Peyer's patch (tissue), 4 donors: ENCODE measurements around the gene BAIAP2. TPM values are rescaled to one million over a fixed set of nuclear protein-coding genes. Genes with fewer than 3 reads are reported as not detected.

Experiments used
- DNase-seq, 3 donors: peaks; one replicate each; pipeline ENCODE4 v3.0.0-alpha.2; 2017 to 2019
- H3K27ac ChIP-seq, 4 donors: fragments of 200-600 bp; sonication (generic); one replicate each; pipeline ENCODE4 v1.5.1; 2016 to 2019
- H3K27me3 ChIP-seq, 2 donors: fragments of 200-600 bp; sonication (generic); one replicate each; pipeline ENCODE4 v1.5.1; 2019
- H3K36me3 ChIP-seq, 3 donors: fragments of 200-600 bp; sonication (generic); one replicate each; pipeline ENCODE4 v1.5.1; 2016 to 2019
- H3K4me1 ChIP-seq, 4 donors: fragments of 200-600 bp; sonication (generic); one replicate each; pipeline ENCODE4 v1.5.1; 2016 to 2019
- H3K4me3 ChIP-seq, 4 donors: fragments of 200-600 bp; sonication (generic); 1 replicate in 3 of 4; 2 replicates in 1 of 4; pipeline ENCODE4 v1.5.1; 2016 to 2019; ENCODE audit warnings: mild to moderate bottlenecking in 1 of 4
- H3K9me3 ChIP-seq, 4 donors: fragments of 200-600 bp; sonication (generic); one replicate each; pipeline ENCODE4 v1.5.1; 2016 to 2019; ENCODE audit warnings: mild to moderate bottlenecking in 1 of 4
- POLR2A ChIP-seq, 2 donors: fragments of 450-650 bp; IDR thresholded peaks; one replicate each; pipeline ENCODE4 v1.5.1; 2017; ENCODE audit warnings: antibody characterized with exemption in 2 of 2, mild to moderate bottlenecking in 2 of 2, moderate library complexity in 2 of 2
- total RNA-seq, 4 donors: library from RNA; depleted of rRNA; stranded (reverse); fragments of >200 nt; gene quantifications; one replicate each; pipeline ENCODE4 v1.1.0, GENCODE V29; 2016
- TF ChIP-seq, protein P1 (sequence below), 6 experiments: fragments of 450-650 bp in 4 of 6; fragments of 200-600 bp in 2 of 6; sonication (generic) in 1 of 6; IDR thresholded peaks; one replicate each; pipeline ENCODE4 v1.5.1; 2017 to 2019; ENCODE audit warnings: antibody characterized with exemption in 6 of 6, mild to moderate bottlenecking in 3 of 6, moderate library complexity in 1 of 6

Gene BAIAP2
- total RNA-seq, 4 donors from 2014 or later, result 10.2 to 61.9 (median 17.6) TPM

DNA sequence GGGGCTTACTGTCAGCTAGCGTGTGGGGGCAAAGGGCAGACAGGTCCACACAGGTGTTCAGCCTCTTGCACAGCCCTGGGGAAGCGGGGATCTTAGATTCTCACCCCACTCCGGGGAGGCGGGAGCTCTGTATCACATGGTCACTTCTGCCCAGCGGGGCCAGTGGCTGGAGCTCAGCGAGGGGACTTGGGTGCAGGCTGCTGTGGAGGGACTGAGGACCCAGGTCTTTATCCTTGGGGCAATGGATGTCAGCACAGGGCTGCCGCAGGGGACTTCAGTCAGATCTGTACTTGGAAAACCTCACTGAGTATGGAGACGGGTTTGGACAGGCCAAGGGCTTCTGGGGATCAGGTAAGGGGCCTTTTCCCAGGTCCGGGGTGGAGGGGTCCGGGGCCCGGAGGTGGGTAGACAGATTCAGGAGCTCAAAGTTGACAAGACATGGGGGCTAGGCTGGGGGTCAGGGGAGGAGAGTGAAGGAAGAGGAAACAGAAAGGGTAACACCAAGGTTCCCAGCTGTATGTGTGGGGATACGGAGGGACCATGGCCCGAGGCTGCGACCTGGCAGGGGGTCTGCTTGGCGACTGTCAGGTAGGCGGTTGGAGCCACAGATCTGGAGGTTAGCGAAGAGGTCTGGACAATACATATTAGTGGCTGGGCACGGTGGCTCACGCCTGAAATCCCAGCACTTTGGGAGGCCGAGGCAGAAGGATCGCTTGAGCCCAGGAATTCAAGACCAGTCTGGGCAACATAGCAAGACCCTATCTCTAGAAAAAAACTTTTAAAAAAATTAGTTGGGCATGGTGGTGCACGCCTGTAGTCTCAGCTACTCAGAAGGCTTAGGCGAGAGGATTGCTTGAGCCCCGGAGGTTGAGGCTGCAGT is 15.1 kb upstream of the BAIAP2 start:
- H3K9me3 ChIP-seq, result no peaks in the 10 kb centered on the region
- H3K36me3 ChIP-seq, result no peaks in the 10 kb centered on the region
- TF ChIP-seq POLR2A (IDR thresholded peaks at IDR 0.05), result no peak
- TF ChIP-seq, protein P1, sequence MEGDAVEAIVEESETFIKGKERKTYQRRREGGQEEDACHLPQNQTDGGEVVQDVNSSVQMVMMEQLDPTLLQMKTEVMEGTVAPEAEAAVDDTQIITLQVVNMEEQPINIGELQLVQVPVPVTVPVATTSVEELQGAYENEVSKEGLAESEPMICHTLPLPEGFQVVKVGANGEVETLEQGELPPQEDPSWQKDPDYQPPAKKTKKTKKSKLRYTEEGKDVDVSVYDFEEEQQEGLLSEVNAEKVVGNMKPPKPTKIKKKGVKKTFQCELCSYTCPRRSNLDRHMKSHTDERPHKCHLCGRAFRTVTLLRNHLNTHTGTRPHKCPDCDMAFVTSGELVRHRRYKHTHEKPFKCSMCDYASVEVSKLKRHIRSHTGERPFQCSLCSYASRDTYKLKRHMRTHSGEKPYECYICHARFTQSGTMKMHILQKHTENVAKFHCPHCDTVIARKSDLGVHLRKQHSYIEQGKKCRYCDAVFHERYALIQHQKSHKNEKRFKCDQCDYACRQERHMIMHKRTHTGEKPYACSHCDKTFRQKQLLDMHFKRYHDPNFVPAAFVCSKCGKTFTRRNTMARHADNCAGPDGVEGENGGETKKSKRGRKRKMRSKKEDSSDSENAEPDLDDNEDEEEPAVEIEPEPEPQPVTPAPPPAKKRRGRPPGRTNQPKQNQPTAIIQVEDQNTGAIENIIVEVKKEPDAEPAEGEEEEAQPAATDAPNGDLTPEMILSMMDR (IDR thresholded peaks at IDR 0.05), result no peak
- DNase-seq, result peak in 1 of 3 donors; percentile 46
- H3K27ac ChIP-seq, result peak overlapping the region in 1 of 4 donors; percentile 84
- no peak overlapping the region for H3K4me3 ChIP-seq
- no peaks in the 10 kb centered on the region for H3K27me3 ChIP-seq
- peaks cover 0 to 32% (median 4%) of the 10 kb centered on the region in 4 donors for H3K4me1 ChIP-seq

GRCh38 chr17:81020443-81020766 is 14.5 kb upstream of the BAIAP2 start:
- H3K9me3 ChIP-seq, result no peaks in the 10 kb centered on the region
- H3K27me3 ChIP-seq, result no peaks in the 10 kb centered on the region
- no peak overlapping the region for H3K4me3 ChIP-seq
- TF ChIP-seq, protein P1 (IDR thresholded peaks at IDR 0.05), result no peak
- TF ChIP-seq POLR2A (IDR thresholded peaks at IDR 0.05), result no peak
- H3K4me1 ChIP-seq, result peaks cover 0 to 32% (median 4%) of the 10 kb centered on the region in 4 donors
- no peak for DNase-seq
- peak overlapping the region in 1 of 4 donors; percentile 62 for H3K27ac ChIP-seq
- no peaks in the 10 kb centered on the region for H3K36me3 ChIP-seq

GRCh38 chr17:81020767-81021497 is 14.0 kb upstream of the BAIAP2 start:
- peak overlapping the region in 2 of 4 donors; percentile 10 to 62 for H3K27ac ChIP-seq
- no peaks in the 10 kb centered on the region for H3K9me3 ChIP-seq
- no peak overlapping the region for H3K4me3 ChIP-seq
- peak in 1 of 3 donors; percentile 67 for DNase-seq
- no peaks in the 10 kb centered on the region for H3K27me3 ChIP-seq
- peaks cover 0 to 32% (median 4%) of the 10 kb centered on the region in 4 donors for H3K4me1 ChIP-seq
- TF ChIP-seq POLR2A (IDR thresholded peaks at IDR 0.05), result no peak
- TF ChIP-seq, protein P1 (IDR thresholded peaks at IDR 0.05), result no peak
- H3K36me3 ChIP-seq, result no peaks in the 10 kb centered on the region

GRCh38 chr17:81021531-81022343 is 13.2 kb upstream of the BAIAP2 start:
- H3K9me3 ChIP-seq, result no peaks in the 10 kb centered on the region
- H3K36me3 ChIP-seq, result no peaks in the 10 kb centered on the region
- peak overlapping the region in 2 of 4 donors; percentile 10 to 62 for H3K27ac ChIP-seq
- H3K4me3 ChIP-seq, result no peak overlapping the region
- H3K4me1 ChIP-seq, result peaks cover 0 to 32% (median 4%) of the 10 kb centered on the region in 4 donors
- TF ChIP-seq, protein P1 (IDR thresholded peaks at IDR 0.05), result no peak
- TF ChIP-seq POLR2A (IDR thresholded peaks at IDR 0.05), result no peak
- no peaks in the 10 kb centered on the region for H3K27me3 ChIP-seq
- no peak for DNase-seq

DNA sequence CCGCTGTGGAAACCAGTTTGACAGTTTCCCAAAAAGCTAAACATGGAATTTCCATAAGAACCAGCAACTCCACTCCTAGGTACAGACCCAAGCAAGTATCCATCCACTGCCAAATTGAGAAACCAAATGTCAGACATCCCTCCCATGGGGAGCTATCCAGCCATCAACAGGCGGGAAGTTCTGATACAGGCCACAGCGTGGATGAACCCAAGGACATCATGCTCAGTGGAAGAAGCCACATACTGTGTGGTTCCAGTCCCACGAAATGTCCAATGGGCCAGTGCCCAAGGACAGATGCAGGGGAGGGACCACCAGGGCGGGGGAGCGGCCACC is 12.6 kb upstream of the BAIAP2 start:
- H3K27ac ChIP-seq, result no peak overlapping the region

More for the DNA sequence above, 12.6 kb upstream of the BAIAP2 start:
- H3K4me3 ChIP-seq, result no peak overlapping the region
- DNase-seq, result no peak
- TF ChIP-seq, protein P1 (IDR thresholded peaks at IDR 0.05), result no peak
- peaks cover 0 to 31% (median 3%) of the 10 kb centered on the region in 4 donors for H3K4me1 ChIP-seq
- H3K9me3 ChIP-seq, result peaks cover 0 to 3% (median 0%) of the 10 kb centered on the region in 4 donors
- H3K27me3 ChIP-seq, result no peaks in the 10 kb centered on the region
- no peaks in the 10 kb centered on the region for H3K36me3 ChIP-seq
